Tibial artery (tissue), 4 donors: ENCODE results near the gene KRT222.

Experiments
- DNase-seq, 2 donors: peaks; one replicate each; pipeline ENCODE4 v3.0.0-alpha.2; 2019
- H3K27ac ChIP-seq, 2 donors: fragments of 200-600 bp; sonication (generic) in 1 of 2; 1 replicate in 1 of 2; 2 replicates in 1 of 2; pipeline ENCODE4 v1.5.1; 2018 to 2019; ENCODE audit warnings: mild to moderate bottlenecking in 1 of 2
- H3K27me3 ChIP-seq, 2 donors: fragments of 200-600 bp; sonication (generic) in 1 of 2; one replicate each; pipeline versions ENCODE4 v1.5.1 to v1.6.0; 2016 to 2019
- H3K36me3 ChIP-seq, 3 donors: fragments of 200-600 bp; sonication (generic) in 2 of 3; one replicate each; pipeline ENCODE4 v1.5.1; 2016 to 2019; ENCODE audit warnings: mild to moderate bottlenecking in 2 of 3
- H3K4me1 ChIP-seq, 4 donors: fragments of 200-600 bp; sonication (generic) in 2 of 4; 1 replicate in 3 of 4; 2 replicates in 1 of 4; pipeline ENCODE4 v1.5.1; 2016 to 2019
- H3K4me3 ChIP-seq, 2 donors: fragments of 200-600 bp; sonication (generic) in 1 of 2; 1 replicate in 1 of 2; 2 replicates in 1 of 2; pipeline ENCODE4 v1.5.1; 2018 to 2019; ENCODE audit warnings: mild to moderate bottlenecking in 2 of 2
- H3K9me3 ChIP-seq, 3 donors: fragments of 200-600 bp; sonication (generic) in 1 of 3; one replicate each; pipeline ENCODE4 v1.5.1; 2016 to 2019
- CTCF ChIP-seq, 2 experiments: fragments of 200-600 bp in 1 of 2; fragments of 450-650 bp in 1 of 2; IDR thresholded peaks; one replicate each; pipeline ENCODE4 v1.5.1; 2017 to 2019; ENCODE audit warnings: antibody characterized with exemption in 2 of 2, mild to moderate bottlenecking in 1 of 2, moderate library complexity in 1 of 2
- intact Hi-C: fragments of 100-400 bp; cut with DNase I; formaldehyde crosslinking; loops from one replicate; pipeline ENCODE4 v1.15.0; 2023; ENCODE audit warnings: low total_unique reads

Gene KRT222

GRCh38 chr17:40615841-40616476 lies 49.0 kb downstream of the KRT222 start:
- no peak for TF ChIP-seq CTCF (IDR thresholded peaks at IDR 0.05)
- no peaks in the 10 kb centered on the region for H3K36me3 ChIP-seq
- H3K27me3 ChIP-seq: peaks cover 0 to 58% of the 10 kb centered on the region in 2 donors
- H3K27ac ChIP-seq: no peak overlapping the region
- H3K4me1 ChIP-seq: peaks cover 0 to 7% (median 2%) of the 10 kb centered on the region in 4 donors
- H3K4me3 ChIP-seq: no peak overlapping the region
- H3K9me3 ChIP-seq: no peaks in the 10 kb centered on the region
- intact Hi-C loops: loop anchor here (10.0 kb wide), 1 partner anchor 179 kb away; the partner anchor contains the start of gene KRT28
- DNase-seq: no peak

- Histone ChIP-seq H3K27ac (no peak overlapping the region), H3K36me3 (no peaks in the 10 kb centered on the region), H3K9me3 (no peaks in the 10 kb centered on the region), H3K27me3 (peaks cover 0 to 55% of the 10 kb centered on the region in 2 donors), H3K4me1 (peaks cover 0 to 7% (median 2%) of the 10 kb centered on the region in 4 donors), H3K4me3 (no peak overlapping the region)
- intact Hi-C loops: loop anchor here (10.0 kb wide), 1 partner anchor 180 kb away; the partner anchor contains the start of gene KRT28
- no peak for TF ChIP-seq CTCF (IDR thresholded peaks at IDR 0.05)
- DNase-seq: no peak
These were observed 49.7 kb downstream of the KRT222 start for GRCh38 chr17:40615068-40615840.

- H3K27me3 ChIP-seq: peaks cover 0 to 52% of the 10 kb centered on the region in 2 donors
- no peaks in the 10 kb centered on the region for H3K9me3 ChIP-seq
- H3K4me1 ChIP-seq: peaks cover 0 to under 1% (median under 1%) of the 10 kb centered on the region in 4 donors
- no peak overlapping the region for H3K4me3 ChIP-seq
- no peaks in the 10 kb centered on the region for H3K36me3 ChIP-seq
- intact Hi-C loops: loop anchor here (10.0 kb wide), 1 partner anchor 180 kb away; the partner anchor contains the start of gene KRT28
- no peak for DNase-seq
- H3K27ac ChIP-seq: no peak overlapping the region
- no peak for TF ChIP-seq CTCF (IDR thresholded peaks at IDR 0.05)
These were observed 50.4 kb downstream of the KRT222 start for GRCh38 chr17:40614431-40615067.

GRCh38 chr17:40613467-40614154 lies 51.4 kb downstream of the KRT222 start:
- no peak for TF ChIP-seq CTCF (IDR thresholded peaks at IDR 0.05)
- no peak overlapping the region for H3K4me3 ChIP-seq
- no peaks in the 10 kb centered on the region for H3K4me1 ChIP-seq
- no peaks in the 10 kb centered on the region for H3K36me3 ChIP-seq
- no peak overlapping the region for H3K27ac ChIP-seq
- intact Hi-C loops: loop anchor here (10.0 kb wide), 1 partner anchor 181 kb away; the partner anchor contains the start of gene KRT28
- no peak for DNase-seq
- H3K27me3 ChIP-seq: peaks cover 0 to 44% of the 10 kb centered on the region in 2 donors
- H3K9me3 ChIP-seq: no peaks in the 10 kb centered on the region

GRCh38 chr17:40612599-40613244 lies 52.3 kb downstream of the KRT222 start:
- Histone ChIP-seq H3K9me3 (no peaks in the 10 kb centered on the region), H3K27ac (no peak overlapping the region), H3K4me1 (no peaks in the 10 kb centered on the region), H3K36me3 (no peaks in the 10 kb centered on the region), H3K27me3 (peaks cover 0 to 43% of the 10 kb centered on the region in 2 donors), H3K4me3 (no peak overlapping the region)
- no peak for DNase-seq
- intact Hi-C loops: loop anchor here (10.0 kb wide), 1 partner anchor 182 kb away; the partner anchor contains the start of gene KRT28
- no peak for TF ChIP-seq CTCF (IDR thresholded peaks at IDR 0.05)
